Skin epidermis (tissue), 12 donors: ENCODE data around the gene ADAMTS8.
A peak's percentile ranks its signal among the peaks of the same experiment; 100 is the strongest.

Experiments used
- H3K27ac ChIP-seq, 21 experiments: fragments of 200-600 bp; sonication (generic) in 11 of 21; one replicate each; pipeline ENCODE4 v1.5.0; 2020; ENCODE audit warnings: mild to moderate bottlenecking in 3 of 21, inconsistent platforms in 2 of 21, moderate library complexity in 2 of 21
- H3K4me3 ChIP-seq, 7 experiments: fragments of 200-600 bp; sonication (generic) in 2 of 7; one replicate each; pipeline ENCODE4 v1.5.0; 2020; ENCODE audit warnings: inconsistent platforms in 2 of 7, mild to moderate bottlenecking in 2 of 7, moderate library complexity in 1 of 7

ADAMTS8 gene

GRCh38 chr11:130462931-130463330, 34.5 kb upstream of the ADAMTS8 start:
- Histone ChIP-seq H3K27ac (no peak overlapping the region), H3K4me3 (no peak overlapping the region)

- Histone ChIP-seq H3K4me3 (no peak overlapping the region), H3K27ac (no peak overlapping the region)
Observed at GRCh38 chr11:130462101-130462885, 33.9 kb upstream of the ADAMTS8 start.

- H3K27ac ChIP-seq: no peak overlapping the region
- H3K4me3 ChIP-seq: no peak overlapping the region
Observed at GRCh38 chr11:130459521-130459920, 31.1 kb upstream of the ADAMTS8 start.

GRCh38 chr11:130458410-130458729, 30.0 kb upstream of the ADAMTS8 start:
- no peak overlapping the region for H3K4me3 ChIP-seq
- peak overlapping the region in 4 of 21 experiments; percentile 12 to 29 (median 20) for H3K27ac ChIP-seq

- H3K4me3 ChIP-seq: no peak overlapping the region
- peak overlapping the region in 5 of 21 experiments; percentile 12 to 29 (median 16) for H3K27ac ChIP-seq
Observed at GRCh38 chr11:130457623-130458409, 29.4 kb upstream of the ADAMTS8 start.

GRCh38 chr11:130456286-130456685, 27.9 kb upstream of the ADAMTS8 start:
- H3K4me3 ChIP-seq: no peak overlapping the region
- H3K27ac ChIP-seq: peak overlapping the region in 1 of 21 experiments; percentile 40

GRCh38 chr11:130455483-130456127, 27.2 kb upstream of the ADAMTS8 start:
- peak overlapping the region in 1 of 21 experiments; percentile 40 for H3K27ac ChIP-seq
- H3K4me3 ChIP-seq: no peak overlapping the region

GRCh38 chr11:130454491-130455252, 26.3 kb upstream of the ADAMTS8 start:
- H3K27ac ChIP-seq: no peak overlapping the region
- H3K4me3 ChIP-seq: no peak overlapping the region

- Histone ChIP-seq H3K27ac (no peak overlapping the region), H3K4me3 (no peak overlapping the region)
Observed at GRCh38 chr11:130452940-130453339, 24.5 kb upstream of the ADAMTS8 start.

GRCh38 chr11:130452176-130452575, 23.8 kb upstream of the ADAMTS8 start:
- Histone ChIP-seq H3K4me3 (peak overlapping the region in 1 of 7 experiments; percentile 58), H3K27ac (no peak overlapping the region)

GRCh38 chr11:130451231-130452019, 23.0 kb upstream of the ADAMTS8 start:
- Histone ChIP-seq H3K27ac (no peak overlapping the region), H3K4me3 (peak overlapping the region in 1 of 7 experiments; percentile 58)

- peak overlapping the region in 6 of 7 experiments; percentile 35 to 58 (median 42) for H3K4me3 ChIP-seq
- H3K27ac ChIP-seq: peak overlapping the region in 3 of 21 experiments; percentile 22 to 67 (median 66)
Observed at GRCh38 chr11:130449996-130450769, 21.8 kb upstream of the ADAMTS8 start.

GRCh38 chr11:130449310-130449990, 21.0 kb upstream of the ADAMTS8 start:
- peak overlapping the region; percentile 35 to 58 (median 41) for H3K4me3 ChIP-seq
- H3K27ac ChIP-seq: peak overlapping the region in 12 of 21 experiments; percentile 0 to 77 (median 55)

- peak within 1 kb of the TSS in 13 of 21 experiments; percentile 0 to 77 (median 53) for H3K27ac ChIP-seq
- peak within 1 kb of the TSS; percentile 35 to 58 (median 41) for H3K4me3 ChIP-seq
Observed at GRCh38 chr11:130448416-130449309, 20.3 kb upstream of the ADAMTS8 start, which contains the start of gene ADAMTS15. ADAMTS15 (plus strand) TSS chr11:130448645; CDS start chr11:130448974, 329 bp downstream.

GRCh38 chr11:130448039-130448415, 19.6 kb upstream of the ADAMTS8 start:
- Histone ChIP-seq H3K27ac (peak overlapping the region in 1 of 21 experiments; percentile 44), H3K4me3 (peak overlapping the region; percentile 35 to 58 (median 41))

- Histone ChIP-seq H3K4me3 (no peak overlapping the region), H3K27ac (no peak overlapping the region)
Observed at GRCh38 chr11:130445788-130446187, 17.4 kb upstream of the ADAMTS8 start.
